GM21825 (cell line): ENCODE measurements around the gene DPF3.

Experiments used
- ATAC-seq: cut with Tn5 transposase; IDR thresholded peaks from one replicate; pipeline ENCODE4 v1.9.1; 2021; ENCODE audit warnings: mild to moderate bottlenecking, moderate library complexity; ENCODE audit not compliant: unreplicated experiment

Gene DPF3

GRCh38 chr14:72904840-72905561 is 11.1 kb upstream of the DPF3 start:
- ATAC-seq, result no peak

- ATAC-seq, result no peak
Observed at GRCh38 chr14:72904218-72904617, 10.3 kb upstream of the DPF3 start.

- no peak for ATAC-seq
Observed at GRCh38 chr14:72903716-72904115, 9.8 kb upstream of the DPF3 start.

GRCh38 chr14:72902801-72903530 is 9.1 kb upstream of the DPF3 start:
- no peak for ATAC-seq

- no peak for ATAC-seq
Observed at GRCh38 chr14:72901361-72901760, 7.5 kb upstream of the DPF3 start.

GRCh38 chr14:72898448-72898847 is 4.5 kb upstream of the DPF3 start:
- ATAC-seq, result no peak

GRCh38 chr14:72894623-72895378 is 900 bp upstream of the DPF3 start:
- ATAC-seq, result no peak

GRCh38 chr14:72894323-72894622 is 372 bp upstream of the DPF3 start:
- ATAC-seq, result no peak

GRCh38 chr14:72892879-72893635 is 844 bp downstream of the DPF3 start:
- peak; percentile 14 for ATAC-seq

GRCh38 chr14:72892103-72892878 is 1.6 kb downstream of the DPF3 start:
- ATAC-seq, result no peak

GRCh38 chr14:72891666-72892102 is 2.2 kb downstream of the DPF3 start:
- ATAC-seq, result no peak

GRCh38 chr14:72889366-72889765 is 4.5 kb downstream of the DPF3 start:
- no peak for ATAC-seq

- no peak for ATAC-seq
Observed at GRCh38 chr14:72888636-72889201, 5.2 kb downstream of the DPF3 start.

- ATAC-seq, result no peak
Observed at GRCh38 chr14:72888192-72888591, 5.7 kb downstream of the DPF3 start.

GRCh38 chr14:72887514-72887913 is 6.4 kb downstream of the DPF3 start:
- ATAC-seq, result no peak

- no peak for ATAC-seq
Observed at GRCh38 chr14:72884386-72884785, 9.5 kb downstream of the DPF3 start.

GRCh38 chr14:72883961-72884360 is 9.9 kb downstream of the DPF3 start:
- ATAC-seq, result no peak

- no peak for ATAC-seq
Observed at GRCh38 chr14:72883109-72883508, 10.8 kb downstream of the DPF3 start.

GRCh38 chr14:72882463-72882862 is 11.4 kb downstream of the DPF3 start:
- no peak for ATAC-seq

- ATAC-seq, result no peak
Observed at GRCh38 chr14:72882047-72882446, 11.9 kb downstream of the DPF3 start.
